ENCODE measurements around the gene WWOX. TPM values are rescaled to one million over a fixed set of nuclear protein-coding genes. Genes with fewer than 3 reads are reported as not detected.

Gene WWOX
- total and polyA plus RNA-seq, 2 donors (not counting 3 experiments of a cell fraction or from before 2014, with no cell fraction given): 6.2 to 12.5 TPM

- Histone ChIP-seq H3K9me1 (replicated peaks; ENCODE audit: control insufficient read depth, extremely low read depth, insufficient read depth, low read length) (no peaks in the 10 kb centered on the region), H3K36me3 (ENCODE audit: control insufficient read depth in 2 of 2, extremely low read depth in 1 of 2, insufficient read depth in 2 of 2, low read length in 2 of 2) (no peaks in the 10 kb centered on the region), H3K79me2 (ENCODE audit: control insufficient read depth, insufficient read depth, low read length) (no peaks in the 10 kb centered on the region), H3K4me1 (ENCODE audit: control insufficient read depth, extremely low read depth, insufficient read depth, low read length) (no peaks in the 10 kb centered on the region), H4K20me1 (replicated peaks; ENCODE audit: control insufficient read depth, extremely low read depth, insufficient read depth, low read length) (no peaks in the 10 kb centered on the region), H3K27me3 (ENCODE audit: control insufficient read depth in 2 of 2, insufficient read depth in 2 of 2, low read length in 2 of 2) (no peaks in the 10 kb centered on the region), H3K9me3 (replicated peaks; ENCODE audit: control insufficient read depth, insufficient read depth, low read length) (peaks cover 11% of the 10 kb centered on the region), H2AFZ (ENCODE audit: low read depth, low read length) (no peak overlapping the region), H3K9ac (replicated peaks; ENCODE audit: extremely low read depth, insufficient read depth, low read length) (no peak overlapping the region), H3K4me3 (replicated peaks in 1 of 3; ENCODE audit: insufficient read depth in 1 of 3, low read depth in 1 of 3, low read length in 3 of 3) (no peak overlapping the region), H3K27ac (ENCODE audit: insufficient read depth, low read depth, low read length) (no peak overlapping the region), H3K4me2 (ENCODE audit: insufficient read depth, low read length) (no peak overlapping the region)
- dilution Hi-C loops (cut with MboI; ENCODE audit: extremely low pct_ligation_motif_present, low sequenced_read_pairs) (no loop called here), intact Hi-C loops (cut with micrococcal nuclease) (no loop called here)
- FAIRE-seq: no peak
- DNase-seq (ENCODE audit: low read depth, low spot score): no peak
- ChIA-PET CTCF (no interaction called here), POLR2A (no interaction called here)
- no TSS peak for BruUV-seq (replicated peaks)
- TF ChIP-seq POLR2A (IDR thresholded peaks at IDR 0.05; ENCODE audit: low read depth, low read length) (no peak), CTCF (IDR thresholded peaks at IDR 0.05; ENCODE audit: extremely low read depth in 1 of 2, insufficient read depth in 1 of 2, low read depth in 1 of 2, low read length in 2 of 2) (no peak), GATA2 (IDR thresholded peaks at IDR 0.05; ENCODE audit: insufficient read depth, insufficient read length, low read depth, low read length) (no peak), JUN (IDR thresholded peaks at IDR 0.05; ENCODE audit: borderline replicate concordance, insufficient read depth, insufficient read length, low read depth) (no peak), MYC (IDR thresholded peaks at IDR 0.05; ENCODE audit: low read depth, low read length) (no peak), POLR2AphosphoS5 (IDR thresholded peaks at IDR 0.05; ENCODE audit: insufficient read depth, low read depth, low read length) (no peak), EZH2 (IDR thresholded peaks at IDR 0.05; ENCODE audit: borderline replicate concordance, low read depth, low read length, severe bottlenecking) (no peak), FOS (IDR thresholded peaks at IDR 0.05; ENCODE audit: borderline replicate concordance, insufficient read depth, low read length) (no peak)
- TF ChIP-seq, protein P1, sequence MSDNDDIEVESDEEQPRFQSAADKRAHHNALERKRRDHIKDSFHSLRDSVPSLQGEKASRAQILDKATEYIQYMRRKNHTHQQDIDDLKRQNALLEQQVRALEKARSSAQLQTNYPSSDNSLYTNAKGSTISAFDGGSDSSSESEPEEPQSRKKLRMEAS (IDR thresholded peaks at IDR 0.05; ENCODE audit: insufficient read depth, insufficient read length): no peak
These were observed 1088.8 kb downstream of the WWOX start for GRCh38 chr16:79188115-79188738.
